HG03571 (cell line): ENCODE results near the gene GALNTL6.

Source experiments
- ATAC-seq: cut with Tn5 transposase; IDR thresholded peaks from one replicate; pipeline ENCODE4 v1.9.1; 2021; ENCODE audit not compliant: unreplicated experiment

The GALNTL6 gene

GRCh38 chr4:171983935-171984805 is 171.0 kb downstream of the GALNTL6 start:
- ATAC-seq = no peak

- ATAC-seq = no peak
Observed at GRCh38 chr4:171985129-171985528, 171.9 kb downstream of the GALNTL6 start.

GRCh38 chr4:171993247-171993646 is 180.0 kb downstream of the GALNTL6 start:
- ATAC-seq = no peak

- no peak for ATAC-seq
Observed at GRCh38 chr4:172007889-172008288, 194.7 kb downstream of the GALNTL6 start.

GRCh38 chr4:172009446-172010230 is 196.4 kb downstream of the GALNTL6 start:
- ATAC-seq = no peak

- ATAC-seq = no peak
Observed at GRCh38 chr4:172011196-172011595, 198.0 kb downstream of the GALNTL6 start.

- ATAC-seq = no peak
Observed at GRCh38 chr4:172018358-172018757, 205.2 kb downstream of the GALNTL6 start.

- ATAC-seq = no peak
Observed at GRCh38 chr4:172035562-172035961, 222.4 kb downstream of the GALNTL6 start.

GRCh38 chr4:172040766-172041165 is 227.6 kb downstream of the GALNTL6 start:
- ATAC-seq = no peak

GRCh38 chr4:172042714-172043114 is 229.5 kb downstream of the GALNTL6 start:
- ATAC-seq = no peak

GRCh38 chr4:172045981-172046380 is 232.8 kb downstream of the GALNTL6 start:
- no peak for ATAC-seq

GRCh38 chr4:172048666-172049065 is 235.5 kb downstream of the GALNTL6 start:
- ATAC-seq = no peak

GRCh38 chr4:172050911-172051310 is 237.7 kb downstream of the GALNTL6 start:
- no peak for ATAC-seq

GRCh38 chr4:172055046-172055445 is 241.8 kb downstream of the GALNTL6 start:
- ATAC-seq = peak; percentile 64

- no peak for ATAC-seq
Observed at GRCh38 chr4:172055498-172055897, 242.3 kb downstream of the GALNTL6 start.

GRCh38 chr4:172061204-172061603 is 248.0 kb downstream of the GALNTL6 start:
- no peak for ATAC-seq

- ATAC-seq = no peak
Observed at GRCh38 chr4:172068506-172068905, 255.3 kb downstream of the GALNTL6 start.

GRCh38 chr4:172073590-172073989 is 260.4 kb downstream of the GALNTL6 start:
- no peak for ATAC-seq

GRCh38 chr4:172083272-172083671 is 270.1 kb downstream of the GALNTL6 start:
- no peak for ATAC-seq

GRCh38 chr4:172088556-172088955 is 275.4 kb downstream of the GALNTL6 start:
- no peak for ATAC-seq

- no peak for ATAC-seq
Observed at GRCh38 chr4:172095161-172095560, 282.0 kb downstream of the GALNTL6 start.

GRCh38 chr4:172096786-172097185 is 283.6 kb downstream of the GALNTL6 start:
- no peak for ATAC-seq
